HUDEP-2 (cell line): ENCODE data around the gene ELAVL4.
"Not testable (repeated sequence)": the region's sequence is repeated elsewhere in the genome, so short reads cannot be mapped to it uniquely, and the experiment has no call there.

Source experiments
- DNase-seq, 76 experiments: peaks; one replicate each; lab custom pipeline; 2025; ENCODE audit not compliant: unreplicated experiment in 76 of 76; lab: John Stamatoyannopoulos, UW

Gene ELAVL4

DNA sequence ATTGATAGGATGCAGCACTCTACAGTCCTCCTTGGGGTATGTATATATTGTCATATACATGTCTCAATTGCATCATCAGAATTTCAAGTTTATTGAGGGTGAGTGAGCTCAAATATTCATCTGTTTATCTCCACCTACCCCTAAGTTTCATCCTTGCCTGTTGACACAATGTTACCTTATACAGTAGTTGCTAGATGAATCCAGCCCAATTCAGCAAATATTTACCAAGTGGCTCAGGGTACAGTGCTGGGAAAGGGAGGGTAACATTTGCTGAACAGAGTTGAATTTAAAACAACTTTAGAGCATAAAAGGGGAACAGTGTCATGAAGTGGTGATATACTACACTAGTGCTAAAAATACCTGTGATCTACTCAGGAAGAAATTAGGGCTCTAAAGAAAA, 14.4 kb downstream of the ELAVL4 start:
- no peak for DNase-seq

DNA sequence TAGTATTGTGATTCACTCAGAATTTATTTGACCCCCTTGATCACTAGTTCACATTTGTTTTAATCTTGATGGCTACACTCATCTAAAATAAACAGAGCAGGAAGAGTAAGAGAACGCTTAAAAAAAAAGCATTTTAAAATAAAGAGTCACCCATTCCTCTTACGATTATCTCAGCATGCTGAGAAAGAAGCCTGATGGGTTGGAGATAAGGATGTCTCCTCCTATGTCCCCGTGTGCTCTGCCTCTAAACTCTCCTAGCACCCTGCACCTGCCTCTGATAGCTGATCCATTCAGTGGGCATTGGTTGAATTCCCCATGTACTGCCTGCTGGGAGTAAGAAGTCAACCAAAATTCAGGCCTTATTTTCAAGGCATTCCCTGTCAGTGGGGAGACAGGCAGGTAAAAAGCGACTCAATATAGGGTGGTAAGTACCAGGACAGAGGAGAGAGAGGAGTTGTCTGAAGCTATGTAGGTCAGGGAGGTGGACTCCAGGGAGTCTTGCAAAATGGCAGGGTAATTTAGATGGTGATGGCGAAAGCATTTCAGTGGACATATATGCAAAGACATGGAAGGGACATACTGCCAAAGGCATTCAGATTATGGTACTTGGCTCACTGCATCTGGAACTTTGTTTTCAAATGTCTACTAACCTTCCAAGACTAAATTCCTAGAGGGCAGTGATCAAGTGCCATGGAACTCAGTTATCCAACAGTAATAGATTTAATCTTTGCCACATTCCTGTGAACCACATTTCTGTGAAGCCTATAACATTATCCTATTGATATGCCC, 18.4 kb downstream of the ELAVL4 start:
- no peak for DNase-seq

DNA sequence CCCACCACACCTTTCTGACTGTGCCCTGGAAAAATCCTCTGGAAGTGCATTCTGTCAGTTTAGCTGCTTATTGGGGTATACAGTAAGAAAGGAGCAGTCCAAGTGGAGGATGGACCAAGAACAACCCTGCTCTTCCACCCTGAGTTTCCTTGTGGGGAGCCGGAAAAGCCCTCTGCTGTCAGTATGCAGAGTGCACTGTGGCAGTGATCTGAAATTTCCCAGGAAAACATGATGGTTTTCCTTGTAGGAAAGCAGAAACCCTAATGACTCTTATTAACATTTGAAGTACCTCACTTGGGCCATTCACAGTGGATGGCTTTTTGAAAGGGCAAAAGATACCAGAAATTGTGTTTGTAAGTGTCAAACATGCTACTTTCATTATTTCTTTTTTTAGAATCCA, 20.5 kb downstream of the ELAVL4 start:
- DNase-seq: no peak

DNA sequence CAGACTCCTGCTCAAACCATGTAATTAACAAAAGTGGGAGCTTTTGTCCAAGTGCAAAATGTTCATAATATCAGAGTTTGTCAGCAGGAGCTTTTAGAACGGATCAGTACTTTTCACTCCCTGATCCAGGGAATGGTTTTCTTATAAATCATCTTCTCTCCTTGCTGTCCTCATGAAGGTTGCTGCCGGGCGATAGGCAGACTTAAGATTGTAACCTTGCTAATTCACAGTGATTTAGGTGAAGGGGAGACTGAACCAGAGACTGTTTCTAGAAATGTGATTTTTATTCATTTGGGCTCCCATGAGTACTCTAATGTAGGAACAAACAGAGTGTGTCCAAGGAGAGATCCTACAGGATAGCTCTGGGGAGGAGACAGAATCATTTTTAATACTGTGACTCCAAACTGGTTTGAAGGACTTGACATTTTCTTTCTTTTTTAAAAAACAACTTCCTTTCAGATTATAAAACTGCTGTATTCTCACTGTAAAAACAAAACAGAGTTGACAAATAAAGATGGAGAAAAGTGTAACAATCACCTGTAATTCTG, 23.7 kb downstream of the ELAVL4 start:
- DNase-seq: no peak

DNA sequence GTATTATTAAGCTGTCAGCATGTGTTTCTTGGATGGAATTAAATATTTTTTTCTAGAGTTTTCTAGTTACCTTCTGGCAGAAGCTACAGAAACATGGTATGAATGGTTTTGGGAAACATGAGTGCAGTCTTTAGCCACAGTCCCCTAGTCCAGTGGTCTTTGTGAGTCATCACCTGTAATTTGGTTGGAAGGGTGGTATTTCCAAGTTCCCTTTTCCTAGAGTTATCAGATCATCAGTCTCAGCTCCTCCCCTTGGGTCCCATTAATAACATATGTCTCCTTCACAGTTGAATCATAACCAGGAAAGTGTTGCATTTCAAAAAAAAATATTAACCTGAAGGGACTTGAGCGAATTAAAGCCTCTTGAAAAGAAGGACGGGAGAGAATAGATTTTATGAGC, 27.0 kb downstream of the ELAVL4 start:
- DNase-seq: no peak

DNA sequence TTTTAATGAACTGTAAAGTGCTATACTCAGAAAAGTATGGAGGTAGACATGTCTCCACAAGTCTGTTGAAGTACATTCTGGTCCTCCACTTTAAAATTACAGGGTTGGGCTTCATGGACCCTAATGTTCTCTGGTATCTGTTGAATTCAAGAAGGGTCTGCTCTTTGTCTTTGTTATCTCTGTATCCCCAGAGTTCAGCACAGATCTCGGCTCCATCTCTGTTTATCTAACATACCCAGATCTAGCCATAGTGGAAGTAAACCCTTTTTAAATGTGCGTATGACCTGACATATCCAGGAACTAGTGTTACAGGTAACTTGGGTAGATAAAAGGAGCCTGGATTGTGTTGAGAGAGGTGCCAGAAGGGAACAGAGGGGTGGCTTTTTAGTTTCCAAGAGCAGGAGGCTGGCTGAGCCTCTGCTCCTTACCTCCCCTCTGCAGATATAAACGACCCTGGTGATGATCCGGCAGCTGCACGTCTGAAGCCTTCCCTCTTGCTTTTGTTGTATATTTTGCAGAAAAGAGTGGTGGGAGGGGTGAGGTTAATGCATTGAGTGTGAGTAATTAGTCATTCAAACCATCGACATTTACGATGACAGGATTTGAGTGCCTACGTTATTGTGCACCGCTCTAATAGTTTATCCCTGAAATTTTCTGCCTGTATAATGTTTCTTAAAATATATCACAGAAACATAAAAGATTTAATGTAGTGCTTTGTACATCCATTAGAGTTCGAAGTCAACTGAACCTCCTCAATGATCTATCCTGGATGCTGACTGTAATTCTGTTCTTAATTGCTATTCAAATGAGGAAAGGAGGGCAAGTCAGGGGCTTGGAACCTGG, 30.8 kb downstream of the ELAVL4 start:
- DNase-seq: no peak

DNA sequence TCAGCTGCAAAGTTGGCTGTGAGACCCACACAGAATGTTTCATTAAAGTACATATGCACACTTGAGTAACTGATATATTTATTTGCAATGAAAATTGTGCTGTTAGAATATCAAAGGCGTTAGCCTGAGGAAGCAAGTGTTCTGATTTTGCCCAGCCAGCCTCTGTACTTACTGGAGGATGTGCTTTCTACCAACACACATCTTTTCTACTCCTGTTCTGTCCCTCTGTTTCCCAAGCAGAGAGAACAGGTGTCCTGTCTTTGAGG, 31.4 kb downstream of the ELAVL4 start:
- DNase-seq: no peak

DNA sequence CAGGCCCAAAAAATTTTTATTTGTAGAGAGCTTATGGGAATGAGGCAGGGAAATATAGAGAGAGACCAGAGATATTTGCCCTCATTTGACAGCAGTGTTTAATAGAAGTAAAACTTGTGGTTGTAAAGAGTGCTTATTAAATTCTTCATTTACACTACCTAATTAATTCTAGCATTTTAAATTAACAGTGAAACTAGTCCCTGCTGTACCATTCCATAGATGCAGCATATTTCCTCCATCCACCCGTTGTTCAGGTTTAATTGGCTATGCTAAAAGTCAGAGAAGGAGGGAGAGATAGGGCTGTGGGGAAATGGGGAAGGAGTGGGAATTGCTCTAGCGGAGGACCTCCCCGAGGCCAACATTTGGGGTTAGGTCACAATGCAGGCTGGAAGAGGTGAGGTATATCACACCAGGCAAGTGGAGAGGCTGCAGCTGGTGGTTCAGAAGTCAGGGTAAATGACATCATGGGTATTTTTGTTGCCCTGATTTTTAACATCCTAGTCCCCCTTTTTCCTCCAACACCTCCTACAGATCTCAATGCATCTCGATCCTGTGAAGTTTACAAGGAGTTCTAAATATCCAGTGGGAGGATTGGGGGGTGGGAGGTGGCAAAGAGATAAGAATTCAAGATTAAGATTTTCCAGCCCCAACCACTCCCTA, 38.6 kb downstream of the ELAVL4 start:
- DNase-seq: no peak

DNA sequence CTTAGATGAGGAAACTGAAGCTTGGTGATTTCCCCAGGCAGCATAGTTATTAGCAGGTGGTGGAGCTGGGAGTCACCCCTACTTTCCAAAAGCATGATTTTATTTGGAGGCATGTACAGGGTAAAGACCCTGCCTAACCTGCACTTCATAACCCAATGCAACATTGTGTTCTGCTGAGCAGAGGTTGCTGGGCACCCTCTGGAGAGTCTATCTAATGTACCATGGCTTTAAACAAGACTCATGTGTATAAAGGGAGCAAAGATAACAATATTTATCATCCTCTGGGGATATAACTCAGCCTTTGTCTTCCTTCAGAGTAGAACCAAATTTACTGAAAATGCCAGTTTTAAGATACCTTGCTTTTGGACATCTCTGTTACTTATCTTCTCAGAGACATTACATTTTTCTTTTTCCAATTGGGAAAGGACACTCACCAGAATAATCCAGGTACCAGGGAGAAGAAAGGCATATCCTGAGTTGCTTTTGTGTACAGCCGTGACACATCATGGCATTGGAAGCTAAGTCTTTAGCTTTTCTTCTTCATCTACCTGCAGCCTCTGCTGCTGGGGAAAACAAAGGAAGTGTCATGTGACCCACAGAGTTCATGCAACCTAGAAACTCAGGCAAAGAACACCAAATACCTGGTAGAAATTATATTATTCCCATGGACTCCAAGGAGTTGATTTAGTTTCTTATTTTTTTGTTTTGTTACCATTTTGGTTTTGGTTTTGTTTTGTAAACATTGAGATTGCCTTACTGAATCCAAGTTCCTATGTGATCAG, 39.6 kb downstream of the ELAVL4 start:
- DNase-seq: no peak

DNA sequence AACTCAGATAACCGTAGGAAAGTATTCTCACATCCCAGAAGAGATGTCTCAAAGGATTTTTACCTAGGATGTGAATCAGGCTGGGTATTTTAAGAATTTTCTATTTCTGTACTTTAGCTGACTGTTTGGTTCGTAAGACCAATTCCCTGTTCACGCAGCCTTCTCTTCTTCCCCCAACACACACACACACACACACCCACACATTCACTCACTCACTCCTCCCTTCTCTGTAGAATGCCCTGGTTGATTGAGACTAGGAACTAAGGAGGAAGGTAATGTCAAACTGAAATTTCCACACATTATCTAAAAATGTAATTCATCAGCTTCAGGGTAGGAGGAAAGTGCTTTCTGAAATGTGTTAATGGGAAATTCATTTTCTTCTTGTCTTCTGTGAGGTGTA, 43.5 kb downstream of the ELAVL4 start:
- DNase-seq: no peak

DNA sequence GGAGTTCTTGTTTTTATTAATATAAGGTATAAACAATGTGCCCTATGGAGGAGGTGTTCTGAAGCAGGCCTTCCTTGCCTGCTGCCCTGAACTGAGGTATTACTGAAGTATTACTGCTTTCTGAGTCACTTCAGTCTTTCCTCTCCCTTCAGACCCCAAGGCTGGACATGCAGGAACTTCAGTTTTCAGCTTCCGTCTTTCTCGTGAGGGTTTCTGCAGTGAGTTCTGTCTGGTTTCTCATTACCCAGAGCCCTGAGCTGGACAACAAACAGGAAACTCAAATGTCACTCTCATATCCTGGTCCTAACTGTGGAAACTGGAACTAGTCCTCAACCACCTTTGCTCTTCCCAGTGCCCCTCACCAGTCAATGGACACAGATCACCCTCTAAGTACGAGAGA, 46.8 kb downstream of the ELAVL4 start:
- no peak for DNase-seq

DNA sequence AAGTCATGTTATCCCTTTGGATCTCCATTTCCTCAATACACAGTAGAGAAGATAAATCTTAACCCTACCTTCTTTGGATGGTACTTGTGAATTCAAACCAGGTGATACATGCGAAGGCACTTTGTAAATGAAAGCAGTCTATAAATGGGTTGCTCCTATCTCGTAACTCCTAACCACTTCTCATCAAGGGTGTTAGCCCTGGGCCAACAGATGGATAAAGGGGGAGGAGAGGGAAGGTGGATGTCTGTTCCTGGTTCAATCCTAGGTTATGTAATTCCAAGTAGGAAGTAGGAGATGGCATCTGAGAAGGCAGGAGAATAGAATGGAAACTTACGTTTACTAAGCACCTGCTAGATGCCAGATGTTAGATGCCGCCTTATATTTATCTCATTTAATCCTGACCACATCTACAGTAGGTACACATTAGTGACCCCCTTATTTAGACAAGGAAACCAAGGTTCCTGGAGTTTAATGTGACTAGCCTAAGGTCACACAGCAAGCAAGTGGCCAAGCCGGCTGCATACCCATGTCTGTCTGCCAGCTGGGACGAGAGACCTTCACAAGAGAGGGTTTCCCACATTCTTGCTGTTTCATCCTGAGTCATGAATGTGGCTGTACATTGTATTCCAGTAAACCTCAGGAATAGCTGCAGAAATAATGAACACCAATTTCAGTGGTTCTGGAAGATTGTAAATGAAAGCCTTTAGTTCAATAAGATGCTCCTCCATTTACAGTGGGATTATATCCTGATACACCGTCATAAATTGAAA, 47.7 kb downstream of the ELAVL4 start:
- DNase-seq: no peak

DNA sequence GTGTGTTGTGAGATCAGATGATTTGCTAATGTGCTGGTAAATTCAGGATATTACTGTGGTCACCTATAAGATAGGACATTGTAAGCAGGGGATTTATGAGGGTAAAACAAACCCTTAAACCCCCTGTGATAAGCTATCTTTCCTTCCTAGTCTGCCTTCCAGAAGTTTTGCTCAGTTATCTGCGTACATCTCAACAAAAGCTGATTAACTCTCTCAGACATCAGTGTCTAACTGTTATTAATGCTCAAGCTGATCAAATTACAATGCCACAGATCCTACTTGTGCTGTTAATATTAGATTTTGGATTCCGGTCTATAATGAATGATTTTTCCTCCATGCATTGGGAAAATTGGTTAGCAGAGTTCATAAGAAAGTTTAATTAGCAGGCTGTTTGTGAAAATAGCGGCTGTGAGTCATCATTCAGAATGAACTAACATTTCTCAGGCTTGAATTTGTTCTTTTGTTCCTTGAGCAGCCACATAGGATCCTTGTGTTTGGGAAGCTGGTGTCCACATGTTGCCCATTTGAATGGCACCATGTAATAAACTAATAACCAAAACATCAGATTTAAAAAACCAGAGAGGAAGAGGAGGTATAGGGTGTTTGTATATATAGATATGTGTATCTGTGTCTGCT, 48.7 kb downstream of the ELAVL4 start:
- DNase-seq: no peak

DNA sequence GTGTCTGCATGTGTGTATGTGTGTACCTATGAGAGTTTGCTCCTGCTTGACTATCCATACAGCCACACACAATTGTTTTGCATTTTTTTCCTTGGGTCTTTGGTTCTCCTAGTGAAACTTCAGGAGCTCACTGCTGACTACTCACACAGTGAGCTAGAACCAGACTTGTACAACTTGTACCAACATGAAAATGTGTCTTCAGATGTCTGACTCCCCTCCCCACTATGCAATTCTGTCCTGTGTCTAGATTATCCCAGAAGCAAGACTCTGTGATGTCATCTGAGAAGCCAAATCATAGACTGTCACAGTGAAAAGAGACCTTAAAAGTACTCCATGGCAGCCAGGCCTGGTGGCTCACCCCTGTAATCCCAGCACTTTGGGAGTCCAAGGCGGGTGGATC, 49.7 kb downstream of the ELAVL4 start:
- DNase-seq: no peak

DNA sequence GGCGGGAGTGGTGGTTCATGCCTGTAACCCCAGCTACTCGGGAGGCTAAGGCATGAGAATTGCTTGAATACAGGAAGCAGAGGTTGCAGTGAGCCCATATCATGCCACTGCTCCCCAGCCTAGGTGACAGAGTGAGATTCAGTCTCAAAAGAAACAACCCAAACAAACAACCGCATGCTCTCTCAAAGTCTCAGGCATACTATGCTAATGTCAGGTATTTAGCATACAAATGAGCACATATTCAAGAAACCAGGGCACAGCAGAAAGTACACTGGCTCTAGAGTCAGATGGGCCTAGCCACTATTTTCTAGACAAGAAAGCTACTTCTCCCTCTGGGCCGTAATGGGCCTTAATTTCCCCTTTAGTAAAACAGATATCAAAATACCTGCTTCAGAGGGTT, 55.0 kb downstream of the ELAVL4 start:
- DNase-seq: no peak

DNA sequence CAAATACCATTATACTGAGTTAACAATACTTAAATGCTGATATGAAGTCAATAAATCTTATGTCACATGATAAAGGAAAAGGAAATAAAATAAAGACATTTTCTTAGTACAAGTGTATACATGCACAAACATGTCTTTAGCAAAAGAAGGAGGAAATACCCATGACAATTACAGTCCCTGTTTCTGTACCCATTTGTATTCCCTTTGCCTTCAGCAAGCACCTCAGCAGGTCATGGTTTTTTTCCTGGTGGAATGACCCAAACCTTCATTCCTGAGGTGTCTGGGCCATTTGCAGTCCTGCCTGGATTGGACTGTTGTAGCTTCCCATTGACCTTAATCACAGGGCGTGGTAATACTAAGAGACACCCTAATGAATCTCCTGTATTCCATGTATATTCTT, 57.6 kb downstream of the ELAVL4 start:
- DNase-seq: not testable (repeated sequence)

DNA sequence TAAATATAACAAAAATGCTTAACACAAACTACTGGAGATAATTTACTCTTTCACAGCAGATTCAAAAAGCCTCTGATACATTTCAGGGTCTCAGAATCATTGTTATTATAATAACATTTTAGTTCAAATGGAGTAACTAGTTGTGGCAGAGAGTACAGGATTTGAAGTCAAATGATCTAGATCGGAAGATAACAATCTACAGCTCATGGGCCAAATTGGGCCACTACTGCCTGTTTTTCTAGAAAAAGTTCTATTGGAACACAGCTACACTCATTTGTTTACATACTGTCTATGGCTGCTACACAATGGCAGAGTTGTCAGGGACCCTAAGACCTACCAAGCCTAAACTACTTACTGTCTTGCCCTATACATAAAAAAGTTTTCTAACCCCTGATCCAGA, 63.6 kb downstream of the ELAVL4 start:
- no peak for DNase-seq

DNA sequence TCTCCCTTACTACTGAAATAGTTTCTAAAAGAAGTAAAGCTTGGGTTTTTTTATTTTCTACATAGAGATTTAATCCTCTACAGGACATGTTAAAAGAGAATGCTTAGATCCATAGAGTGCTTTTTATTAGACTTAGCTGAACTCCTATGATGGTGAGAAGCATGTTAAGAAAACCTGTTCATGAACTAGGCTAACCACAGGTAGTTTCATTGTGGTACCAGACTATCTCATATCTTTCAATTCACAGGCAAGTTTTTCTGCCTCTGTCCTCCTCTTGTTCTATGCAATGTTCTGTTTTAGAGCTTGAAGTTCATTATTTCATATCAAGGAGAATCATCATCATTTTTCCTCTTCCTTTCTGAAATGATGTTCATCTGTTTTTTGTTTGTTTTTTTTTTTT, 65.4 kb downstream of the ELAVL4 start:
- no peak for DNase-seq

DNA sequence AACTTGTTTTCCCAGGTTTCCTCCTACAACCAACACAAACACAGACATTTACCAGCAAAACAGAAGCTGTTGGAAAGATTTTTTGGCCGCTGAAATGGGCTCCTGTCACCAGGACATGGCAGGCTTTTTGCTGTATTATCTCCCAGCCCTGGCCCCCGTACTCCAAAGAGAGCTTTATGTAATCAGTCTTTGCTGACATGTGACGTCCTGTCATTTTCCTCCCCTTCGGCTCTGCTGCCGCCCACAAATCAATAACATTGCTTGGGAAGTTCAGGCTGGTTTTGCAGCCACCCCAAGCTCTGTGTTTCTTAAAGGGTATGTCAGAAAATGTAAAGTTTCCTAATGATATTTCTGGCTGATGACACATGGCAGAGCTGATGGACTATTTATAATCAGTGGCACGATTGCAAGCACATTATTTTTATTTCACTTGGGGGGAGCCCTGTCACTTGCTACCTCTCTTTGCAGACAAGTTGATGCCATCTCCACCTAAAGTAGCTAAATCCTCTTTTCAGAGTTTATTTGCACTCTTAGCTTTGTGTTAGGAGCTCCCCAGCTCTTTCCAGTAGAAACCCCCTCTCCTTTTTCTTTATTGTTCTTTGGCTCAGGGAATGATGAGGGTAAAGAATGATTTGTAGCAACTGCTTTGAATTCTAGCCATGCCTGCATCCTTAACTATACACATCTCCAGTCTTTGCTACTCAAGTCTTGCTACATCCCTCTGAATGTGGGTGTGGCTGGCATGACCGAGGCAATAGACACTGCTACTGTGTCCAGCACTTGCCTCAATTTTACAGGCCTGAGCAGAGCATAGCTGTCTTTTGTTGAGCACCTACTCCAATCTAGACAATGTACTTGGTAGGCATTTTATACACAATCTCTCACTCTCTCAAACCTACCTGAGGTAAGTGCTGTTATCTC, 67.3 kb downstream of the ELAVL4 start:
- no peak for DNase-seq
